ENCODE results near the gene ANKRD13A. TPM values are rescaled to one million over a fixed set of nuclear protein-coding genes. Genes with fewer than 3 reads are reported as not detected.

ANKRD13A gene
- total RNA-seq = 100 to 1,000 TPM in 2 of 4 donors, 10 to 100 TPM in 2; 91.3 to 165 (median 124) TPM

DNA sequence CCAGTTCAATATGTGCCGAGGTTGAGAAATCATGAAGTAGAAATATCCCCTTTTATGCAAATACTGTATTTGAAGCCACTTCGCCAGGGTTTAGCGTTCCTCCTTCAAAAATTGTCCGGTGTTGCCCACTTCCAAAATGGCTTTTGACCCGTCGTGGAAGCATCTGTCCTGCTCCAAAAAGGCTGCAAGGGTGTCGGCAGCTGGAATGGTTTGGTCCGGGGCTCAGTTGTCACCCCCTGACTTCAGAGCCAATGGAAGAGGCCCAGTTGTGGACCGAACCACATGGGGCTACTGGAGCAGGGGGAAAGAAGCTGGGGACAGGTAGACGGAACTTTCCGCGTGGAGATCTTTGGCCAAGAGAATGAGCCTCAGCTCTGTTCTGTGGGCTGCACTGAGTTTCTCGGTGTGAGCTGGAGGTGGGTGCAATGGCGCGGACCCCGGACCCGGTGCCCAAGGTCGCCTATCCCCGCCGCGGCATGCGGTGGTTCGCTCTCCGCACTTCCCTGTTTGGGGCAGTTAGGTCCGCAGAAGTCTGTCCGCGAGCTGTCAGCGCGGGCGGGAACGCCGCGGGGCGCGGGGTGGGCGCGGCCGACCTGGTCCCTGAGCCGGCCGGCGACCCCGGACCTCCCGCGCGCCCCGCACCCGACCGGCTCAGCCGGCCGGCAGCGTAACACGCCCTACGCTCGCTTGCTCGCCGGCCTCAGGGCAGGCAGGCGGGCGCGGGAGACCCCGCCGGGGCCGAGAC lies at the start of gene ANKRD13A:
Gene ANKRD13A (plus strand): TSS at position 527 of the 745 bp plus-strand sequence. CDS start 259 bp downstream, outside the sequence.
- Histone ChIP-seq H3K9me3 (no peaks in the 10 kb centered on the region), H3K4me3 (peak within 1 kb of the TSS; percentile 82 to 99 (median 88)), H3K27ac (replicated peaks in 1 of 4) (peak within 1 kb of the TSS; percentile 84 to 88 (median 86)), H3K27me3 (no peaks in the 10 kb centered on the region), H3K4me1 (peaks cover 32 to 69% (median 58%) of the 10 kb centered on the region in 4 donors), H3K36me3 (peaks cover 0 to 9% (median 2%) of the 10 kb centered on the region in 4 donors)
- WGBS = 1% methylated on average over 27 of the region's 62 CpGs
- DNase-seq (ENCODE audit: extremely low spot score) = peak; percentile 97
- intact Hi-C loops (cut with DNase I) = loop anchor here (5.0 kb wide), 1 partner anchor 47 kb away; no protein-coding TSS in a partner anchor
- TF ChIP-seq, protein P1, sequence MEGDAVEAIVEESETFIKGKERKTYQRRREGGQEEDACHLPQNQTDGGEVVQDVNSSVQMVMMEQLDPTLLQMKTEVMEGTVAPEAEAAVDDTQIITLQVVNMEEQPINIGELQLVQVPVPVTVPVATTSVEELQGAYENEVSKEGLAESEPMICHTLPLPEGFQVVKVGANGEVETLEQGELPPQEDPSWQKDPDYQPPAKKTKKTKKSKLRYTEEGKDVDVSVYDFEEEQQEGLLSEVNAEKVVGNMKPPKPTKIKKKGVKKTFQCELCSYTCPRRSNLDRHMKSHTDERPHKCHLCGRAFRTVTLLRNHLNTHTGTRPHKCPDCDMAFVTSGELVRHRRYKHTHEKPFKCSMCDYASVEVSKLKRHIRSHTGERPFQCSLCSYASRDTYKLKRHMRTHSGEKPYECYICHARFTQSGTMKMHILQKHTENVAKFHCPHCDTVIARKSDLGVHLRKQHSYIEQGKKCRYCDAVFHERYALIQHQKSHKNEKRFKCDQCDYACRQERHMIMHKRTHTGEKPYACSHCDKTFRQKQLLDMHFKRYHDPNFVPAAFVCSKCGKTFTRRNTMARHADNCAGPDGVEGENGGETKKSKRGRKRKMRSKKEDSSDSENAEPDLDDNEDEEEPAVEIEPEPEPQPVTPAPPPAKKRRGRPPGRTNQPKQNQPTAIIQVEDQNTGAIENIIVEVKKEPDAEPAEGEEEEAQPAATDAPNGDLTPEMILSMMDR (IDR thresholded peaks at IDR 0.05) = peak in 1 of 3 experiments; percentile 21
- TF ChIP-seq POLR2AphosphoS5 (IDR thresholded peaks at IDR 0.05) (peak; percentile 84 to 94), EP300 (IDR thresholded peaks at IDR 0.05) (no peak)

DNA sequence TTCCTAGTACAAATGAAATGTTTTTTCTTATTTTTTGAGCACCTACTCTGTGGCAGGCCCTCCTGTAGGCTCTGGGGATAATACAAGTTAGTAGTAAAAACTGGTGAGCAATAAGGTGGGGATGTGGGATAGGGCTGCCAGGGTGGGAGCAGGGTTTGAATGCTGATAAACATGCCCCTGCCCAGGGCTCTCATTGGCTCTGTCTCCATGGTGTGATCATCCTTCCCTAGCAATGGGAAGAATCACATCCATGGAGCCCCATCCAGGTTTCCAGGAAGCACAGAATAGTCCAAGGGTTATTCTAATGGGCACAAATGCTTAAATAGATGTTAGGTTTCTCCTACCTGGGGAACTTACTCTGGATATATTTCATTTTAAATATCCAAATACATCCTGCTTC lies 48.6 kb upstream of the ANKRD13A start:
- no peak for DNase-seq (ENCODE audit: extremely low spot score)
- H3K9me3 ChIP-seq = no peaks in the 10 kb centered on the region
- H3K27me3 ChIP-seq = no peaks in the 10 kb centered on the region
- TF ChIP-seq EP300 (IDR thresholded peaks at IDR 0.05) = no peak
- no peak for TF ChIP-seq POLR2A (IDR thresholded peaks at IDR 0.05; ENCODE audit: low read depth)
- TF ChIP-seq, protein P1 (IDR thresholded peaks at IDR 0.05) = no peak
- no peak for TF ChIP-seq POLR2AphosphoS5 (IDR thresholded peaks at IDR 0.05)
- H3K4me3 ChIP-seq = no peak overlapping the region
- H3K4me1 ChIP-seq = peaks cover 49 to 73% (median 70%) of the 10 kb centered on the region in 4 donors
- peak overlapping the region; percentile 71 to 81 (median 73) for H3K27ac ChIP-seq (replicated peaks in 1 of 4)
- H3K36me3 ChIP-seq = peaks cover 11 to 79% (median 52%) of the 10 kb centered on the region in 4 donors
- intact Hi-C loops (cut with DNase I) = loop anchor here (5.0 kb wide), 1 partner anchor 47 kb away; the partner anchor contains the start of genes ANKRD13A and GIT2

DNA sequence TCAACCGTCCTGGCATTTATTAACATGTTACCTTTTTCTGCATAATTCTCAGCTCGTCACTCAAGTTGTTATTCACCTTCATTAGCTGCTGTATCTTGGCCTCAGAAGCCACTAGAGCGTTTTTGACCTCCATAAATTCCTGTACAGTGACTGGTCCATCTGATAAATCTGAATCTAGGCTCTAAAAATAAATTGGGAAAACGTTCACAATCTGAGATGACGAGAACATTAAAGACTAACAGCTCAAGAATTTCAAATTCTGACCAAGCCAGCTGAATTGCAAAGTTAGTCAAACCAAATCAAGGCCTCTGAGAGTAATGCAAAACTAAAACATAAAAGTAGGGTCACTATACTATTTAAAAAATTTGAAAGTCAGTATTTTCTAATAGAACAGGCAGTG lies 48.1 kb upstream of the ANKRD13A start:
- peaks cover 14 to 84% (median 56%) of the 10 kb centered on the region in 4 donors for H3K36me3 ChIP-seq
- peaks cover 49 to 68% (median 68%) of the 10 kb centered on the region in 4 donors for H3K4me1 ChIP-seq
- TF ChIP-seq POLR2AphosphoS5 (IDR thresholded peaks at IDR 0.05) = peak in 1 of 2 donors; percentile 31
- TF ChIP-seq, protein P1 (IDR thresholded peaks at IDR 0.05) = no peak
- no peak overlapping the region for H3K4me3 ChIP-seq
- intact Hi-C loops (cut with DNase I) = loop anchor here (5.0 kb wide), 1 partner anchor 46 kb away; the partner anchor contains the start of genes ANKRD13A and GIT2
- no peak for DNase-seq (ENCODE audit: extremely low spot score)
- 42% methylated on average over 5 of the region's 5 CpGs for WGBS
- H3K27ac ChIP-seq (replicated peaks in 1 of 4) = peak overlapping the region; percentile 71 to 81 (median 73)
- H3K9me3 ChIP-seq = no peaks in the 10 kb centered on the region
- no peaks in the 10 kb centered on the region for H3K27me3 ChIP-seq

DNA sequence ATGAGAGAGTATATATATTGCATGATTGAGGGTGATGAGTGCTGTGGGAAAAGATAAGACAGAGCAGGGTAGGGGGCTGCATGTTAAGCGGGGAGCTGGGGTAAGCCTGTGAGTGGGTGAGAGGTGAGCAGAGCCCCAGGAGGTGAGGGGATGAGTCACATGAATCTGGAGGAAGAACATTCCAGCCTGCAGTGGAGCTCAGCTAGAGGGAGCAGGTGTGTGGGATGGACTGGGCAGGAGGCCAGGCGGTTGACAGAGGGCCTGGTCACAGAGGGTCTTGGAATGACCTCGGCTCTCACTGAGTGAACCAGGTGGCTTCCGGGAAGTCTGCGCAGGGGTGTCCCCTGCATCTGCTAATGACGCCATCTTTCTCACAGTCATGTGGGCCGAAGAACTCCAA lies 47.5 kb upstream of the ANKRD13A start:
- DNase-seq (ENCODE audit: extremely low spot score) = no peak
- no peaks in the 10 kb centered on the region for H3K9me3 ChIP-seq
- peaks cover 14 to 87% (median 59%) of the 10 kb centered on the region in 4 donors for H3K36me3 ChIP-seq
- WGBS = 51% methylated on average over 7 of the region's 7 CpGs
- intact Hi-C loops (cut with DNase I) = loop anchor here (5.0 kb wide), 1 partner anchor 46 kb away; the partner anchor contains the start of genes ANKRD13A and GIT2
- peaks cover 45 to 63% (median 62%) of the 10 kb centered on the region in 4 donors for H3K4me1 ChIP-seq
- peak overlapping the region; percentile 71 to 81 (median 73) for H3K27ac ChIP-seq (replicated peaks in 1 of 4)
- no peak overlapping the region for H3K4me3 ChIP-seq
- TF ChIP-seq POLR2AphosphoS5 (IDR thresholded peaks at IDR 0.05) (peak in 1 of 2 donors; percentile 47), EP300 (IDR thresholded peaks at IDR 0.05) (no peak)
- no peaks in the 10 kb centered on the region for H3K27me3 ChIP-seq

DNA sequence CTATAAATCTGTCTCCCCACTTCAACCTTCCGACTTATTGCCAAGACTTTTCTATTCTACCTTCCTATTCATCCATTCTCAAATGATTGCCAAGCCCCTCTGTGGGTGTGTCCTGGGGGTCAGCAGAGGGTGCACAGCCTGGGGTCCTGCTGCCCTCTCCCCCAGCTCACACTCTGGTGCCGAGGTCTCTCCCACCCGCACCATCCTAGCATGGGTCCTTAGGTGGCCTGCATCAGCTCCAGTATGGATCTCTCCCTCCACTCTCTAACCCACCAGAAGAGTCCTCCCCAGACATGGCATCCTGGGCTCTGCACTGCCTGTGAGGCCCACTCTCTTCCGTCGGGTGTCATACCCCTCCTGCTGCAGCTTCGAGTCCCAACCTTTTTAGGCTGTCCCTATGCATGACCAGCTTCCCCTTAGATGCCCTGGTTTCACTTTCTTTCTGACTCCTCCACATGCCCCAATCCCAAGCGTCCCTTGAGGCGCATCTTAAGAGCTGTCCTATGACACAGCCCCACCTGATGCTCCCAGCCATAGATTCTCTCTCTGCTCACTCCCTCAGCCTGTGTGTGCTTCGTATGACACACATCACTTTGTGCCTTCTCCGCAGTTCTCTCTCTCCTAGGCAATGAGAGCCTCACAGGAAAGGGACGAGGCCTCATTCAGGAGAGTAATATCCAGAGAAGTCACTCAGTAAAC lies 46.9 kb upstream of the ANKRD13A start:
- DNase-seq (ENCODE audit: extremely low spot score) = no peak
- H3K4me1 ChIP-seq = peaks cover 41 to 57% (median 56%) of the 10 kb centered on the region in 4 donors
- peak overlapping the region; percentile 71 to 81 (median 73) for H3K27ac ChIP-seq (replicated peaks in 1 of 4)
- H3K36me3 ChIP-seq = peaks cover 14 to 88% (median 60%) of the 10 kb centered on the region in 4 donors
- 83% methylated on average over 11 of the region's 11 CpGs for WGBS
- H3K27me3 ChIP-seq = no peaks in the 10 kb centered on the region
- intact Hi-C loops (cut with DNase I) = loop anchor here (5.0 kb wide), 1 partner anchor 45 kb away; the partner anchor contains the start of genes ANKRD13A and GIT2
- H3K4me3 ChIP-seq = no peak overlapping the region
- H3K9me3 ChIP-seq = no peaks in the 10 kb centered on the region
- TF ChIP-seq POLR2A (IDR thresholded peaks at IDR 0.05; ENCODE audit: low read depth) (no peak), EP300 (IDR thresholded peaks at IDR 0.05) (no peak), POLR2AphosphoS5 (IDR thresholded peaks at IDR 0.05) (no peak)
- TF ChIP-seq, protein P1 (IDR thresholded peaks at IDR 0.05) = no peak
